HepG2 (cell line): ENCODE measurements around the gene FECH. TPM values are rescaled to one million over a fixed set of nuclear protein-coding genes. Genes with fewer than 3 reads are reported as not detected.

ENCODE experiments used
- ATM ChIP-seq: fragments of 450-650 bp; IDR thresholded peaks from 2 replicates; pipeline ENCODE4 v1.7.1; 2017; ENCODE audit warnings: mild to moderate bottlenecking, borderline replicate concordance
- ETV5 ChIP-seq: IDR thresholded peaks from 2 replicates; pipeline ENCODE4 v1.6.1; 2018; ENCODE audit warnings: missing biosample characterization, missing genetic modification reagents, inconsistent platforms, borderline replicate concordance
- HES4 ChIP-seq: sonication (generic); formaldehyde crosslinking; IDR thresholded peaks from 2 replicates; pipeline ENCODE4 v1.9.0; 2021; ENCODE audit warnings: mild to moderate bottlenecking, missing genetic modification reagents, borderline replicate concordance
- NCOA2 ChIP-seq: sonication (generic); formaldehyde crosslinking; IDR thresholded peaks from 2 replicates; pipeline ENCODE4 v1.8.0; 2022; ENCODE audit warnings: inconsistent platforms
- PHF21A ChIP-seq: sonication (generic); formaldehyde crosslinking; IDR thresholded peaks from 2 replicates; pipeline ENCODE4 v1.5.0; 2020; ENCODE audit warnings: mild to moderate bottlenecking, missing genetic modification reagents
- POGZ ChIP-seq: sonication (generic); formaldehyde crosslinking; IDR thresholded peaks from 2 replicates; pipeline ENCODE4 v1.4.0; 2020; ENCODE audit warnings: mild to moderate bottlenecking, missing genetic modification reagents
- SMAD3 ChIP-seq: sonication (generic); formaldehyde crosslinking; IDR thresholded peaks from 2 replicates; pipeline ENCODE4 v1.4.0; 2020; ENCODE audit warnings: missing genetic modification reagents
- TBL1XR1 ChIP-seq: fragments of 150-350 bp; IDR thresholded peaks from 2 replicates; pipeline ENCODE4 v1.6.1; 2014; ENCODE audit warnings: borderline replicate concordance, low read length; ENCODE audit not compliant: partially characterized antibody
- XBP1 ChIP-seq: sonication (generic); formaldehyde crosslinking; IDR thresholded peaks from 2 replicates; pipeline ENCODE4 v1.5.0; 2020; ENCODE audit warnings: missing genetic modification reagents
- ZFAT ChIP-seq: sonication (generic); formaldehyde crosslinking; conservative IDR thresholded peaks from 2 replicates; pipeline ENCODE4 v1.8.1; 2023; ENCODE audit warnings: missing genetic modification reagents, inconsistent platforms
- ZFP82 ChIP-seq: sonication (generic); formaldehyde crosslinking; IDR thresholded peaks from 2 replicates; pipeline ENCODE4 v1.5.1; 2020; ENCODE audit warnings: mild to moderate bottlenecking, missing genetic modification reagents, borderline replicate concordance
- ZNF496 ChIP-seq: sonication (generic); formaldehyde crosslinking; IDR thresholded peaks from 2 replicates; pipeline ENCODE4 v1.8.1; 2023; ENCODE audit warnings: mild to moderate bottlenecking, moderate library complexity, missing genetic modification reagents; ENCODE audit not compliant: insufficient replicate concordance
- ZNF883 ChIP-seq: sonication (generic); formaldehyde crosslinking; IDR thresholded peaks from 2 replicates; pipeline ENCODE4 v1.5.1; 2020; ENCODE audit warnings: mild to moderate bottlenecking, missing genetic modification reagents; ENCODE audit errors: not compliant biosample characterization
- ZSCAN12 ChIP-seq: sonication (generic); formaldehyde crosslinking; IDR thresholded peaks from 2 replicates; pipeline ENCODE4 v1.9.0; 2021; ENCODE audit warnings: mild to moderate bottlenecking, missing genetic modification reagents
- polyA plus RNA-seq, 8 experiments: library from polyadenylated mRNA; depleted of rRNA in 3 of 8; stranded (reverse) in 7 of 8; unstranded in 1 of 8; fragments of >200 nt; fragmentation: Illumina TruSeq in 4 of 8; extraction: Trizol in 4 of 8; gene quantifications; 2 replicates each; pipeline versions ENCODE4 v1.2.1 to v1.2.3, GENCODE V29; 2011 to 2016; ENCODE audit warnings: low read depth in 4 of 8, missing spikeins in 1 of 8, mixed read lengths in 1 of 8; ENCODE audit not compliant: insufficient read depth in 1 of 8
- total RNA-seq, 5 experiments: library from RNA; depleted of rRNA; stranded (reverse); fragments of >200 nt; fragmentation: Illumina TruSeq; extraction: Trizol; gene quantifications; 2 replicates each; pipeline ENCODE4 v1.2.3, GENCODE V29; 2016; ENCODE audit warnings: low read depth in 1 of 5
- TF ChIP-seq, protein P1 (sequence below): sonication (generic); formaldehyde crosslinking; IDR thresholded peaks from 2 replicates; pipeline ENCODE4 v1.5.0; 2020; ENCODE audit warnings: mild to moderate bottlenecking, missing genetic modification reagents
- TF ChIP-seq, protein P2 (sequence below): IDR thresholded peaks from 2 replicates; pipeline ENCODE4 v1.6.1; 2016; ENCODE audit warnings: mild to moderate bottlenecking
- TF ChIP-seq, protein P3 (sequence below): sonication (generic); formaldehyde crosslinking; conservative IDR thresholded peaks from 2 replicates; pipeline ENCODE4 v1.4.0; 2020; ENCODE audit warnings: missing genetic modification reagents
- TF ChIP-seq, protein P4 (sequence below): sonication (generic); formaldehyde crosslinking; IDR thresholded peaks from 2 replicates; pipeline ENCODE4 v1.4.0; 2020; ENCODE audit warnings: missing genetic modification reagents, borderline replicate concordance
- TF ChIP-seq, protein P5 (sequence below): sonication (generic); formaldehyde crosslinking; conservative IDR thresholded peaks from 2 replicates; pipeline ENCODE4 v1.5.0; 2020; ENCODE audit warnings: missing genetic modification reagents

The FECH gene
- total and polyA plus RNA-seq, 2 of the 13 experiments (the other 11 are each of a cell fraction or from before 2014, with no cell fraction given): 14.7 to 21.9 TPM

DNA sequence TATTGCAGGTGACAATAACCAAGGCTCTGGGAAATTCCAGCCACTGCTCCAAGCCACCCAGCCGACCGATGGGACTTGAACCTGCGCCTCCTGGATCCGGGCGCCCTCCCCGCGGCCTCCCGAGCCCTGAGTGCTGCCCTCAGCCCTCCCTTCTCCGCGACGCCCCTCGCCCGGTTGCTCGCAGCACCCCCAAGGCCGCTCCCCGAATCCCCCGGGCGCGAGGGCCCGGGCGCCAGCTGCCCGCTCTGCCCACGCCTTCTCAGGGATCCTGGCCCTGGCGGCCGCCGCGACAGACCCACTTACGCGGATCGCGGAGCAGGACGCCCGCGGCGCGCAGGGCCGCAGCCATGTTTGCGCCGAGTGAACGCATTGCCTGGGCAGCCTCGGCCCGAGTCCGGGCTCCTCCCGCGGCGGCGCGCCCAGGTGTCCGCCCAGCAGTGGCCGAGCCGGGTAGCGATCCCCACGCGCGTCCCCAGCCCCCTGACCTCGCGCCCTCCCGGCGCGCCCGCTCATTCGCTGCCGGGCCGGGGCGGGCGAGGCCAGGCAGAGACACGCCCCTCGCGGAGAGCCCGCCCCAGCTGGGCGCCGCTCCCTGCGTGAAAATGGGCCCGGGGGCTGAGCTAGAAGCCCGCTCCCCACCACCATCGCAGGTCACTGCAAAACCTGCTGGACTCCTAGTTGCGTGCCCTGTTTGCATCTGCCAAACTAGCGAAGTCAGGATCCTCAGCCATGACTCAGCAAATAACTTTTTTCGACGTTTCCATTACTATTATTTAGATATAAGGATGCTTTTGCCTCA, at the start of gene FECH (continued):
- TF ChIP-seq PHF21A (CRISPR knock-in tag): no peak
- TF ChIP-seq, protein P1, sequence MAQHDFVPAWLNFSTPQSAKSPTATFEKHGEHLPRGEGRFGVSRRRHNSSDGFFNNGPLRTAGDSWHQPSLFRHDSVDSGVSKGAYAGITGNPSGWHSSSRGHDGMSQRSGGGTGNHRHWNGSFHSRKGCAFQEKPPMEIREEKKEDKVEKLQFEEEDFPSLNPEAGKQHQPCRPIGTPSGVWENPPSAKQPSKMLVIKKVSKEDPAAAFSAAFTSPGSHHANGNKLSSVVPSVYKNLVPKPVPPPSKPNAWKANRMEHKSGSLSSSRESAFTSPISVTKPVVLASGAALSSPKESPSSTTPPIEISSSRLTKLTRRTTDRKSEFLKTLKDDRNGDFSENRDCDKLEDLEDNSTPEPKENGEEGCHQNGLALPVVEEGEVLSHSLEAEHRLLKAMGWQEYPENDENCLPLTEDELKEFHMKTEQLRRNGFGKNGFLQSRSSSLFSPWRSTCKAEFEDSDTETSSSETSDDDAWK (CRISPR knock-in tag): no peak
- TF ChIP-seq ETV5: no peak
- no peak; the same call in 1 of the 2 replicates for TF ChIP-seq NCOA2 (CRISPR knock-in tag)
- no peak for TF ChIP-seq ATM
- no peak for TF ChIP-seq POGZ (CRISPR knock-in tag)
- TF ChIP-seq, protein P2, sequence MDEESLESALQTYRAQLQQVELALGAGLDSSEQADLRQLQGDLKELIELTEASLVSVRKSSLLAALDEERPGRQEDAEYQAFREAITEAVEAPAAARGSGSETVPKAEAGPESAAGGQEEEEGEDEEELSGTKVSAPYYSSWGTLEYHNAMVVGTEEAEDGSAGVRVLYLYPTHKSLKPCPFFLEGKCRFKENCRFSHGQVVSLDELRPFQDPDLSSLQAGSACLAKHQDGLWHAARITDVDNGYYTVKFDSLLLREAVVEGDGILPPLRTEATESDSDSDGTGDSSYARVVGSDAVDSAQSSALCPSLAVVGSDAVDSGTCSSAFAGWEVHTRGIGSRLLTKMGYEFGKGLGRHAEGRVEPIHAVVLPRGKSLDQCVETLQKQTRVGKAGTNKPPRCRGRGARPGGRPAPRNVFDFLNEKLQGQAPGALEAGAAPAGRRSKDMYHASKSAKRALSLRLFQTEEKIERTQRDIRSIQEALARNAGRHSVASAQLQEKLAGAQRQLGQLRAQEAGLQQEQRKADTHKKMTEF (CRISPR knock-in tag): peak; percentile 48; the same call in 1 of the 2 replicates
- TF ChIP-seq XBP1: no peak
- no peak for TF ChIP-seq ZNF496 (CRISPR knock-in tag)
- TF ChIP-seq, protein P3, sequence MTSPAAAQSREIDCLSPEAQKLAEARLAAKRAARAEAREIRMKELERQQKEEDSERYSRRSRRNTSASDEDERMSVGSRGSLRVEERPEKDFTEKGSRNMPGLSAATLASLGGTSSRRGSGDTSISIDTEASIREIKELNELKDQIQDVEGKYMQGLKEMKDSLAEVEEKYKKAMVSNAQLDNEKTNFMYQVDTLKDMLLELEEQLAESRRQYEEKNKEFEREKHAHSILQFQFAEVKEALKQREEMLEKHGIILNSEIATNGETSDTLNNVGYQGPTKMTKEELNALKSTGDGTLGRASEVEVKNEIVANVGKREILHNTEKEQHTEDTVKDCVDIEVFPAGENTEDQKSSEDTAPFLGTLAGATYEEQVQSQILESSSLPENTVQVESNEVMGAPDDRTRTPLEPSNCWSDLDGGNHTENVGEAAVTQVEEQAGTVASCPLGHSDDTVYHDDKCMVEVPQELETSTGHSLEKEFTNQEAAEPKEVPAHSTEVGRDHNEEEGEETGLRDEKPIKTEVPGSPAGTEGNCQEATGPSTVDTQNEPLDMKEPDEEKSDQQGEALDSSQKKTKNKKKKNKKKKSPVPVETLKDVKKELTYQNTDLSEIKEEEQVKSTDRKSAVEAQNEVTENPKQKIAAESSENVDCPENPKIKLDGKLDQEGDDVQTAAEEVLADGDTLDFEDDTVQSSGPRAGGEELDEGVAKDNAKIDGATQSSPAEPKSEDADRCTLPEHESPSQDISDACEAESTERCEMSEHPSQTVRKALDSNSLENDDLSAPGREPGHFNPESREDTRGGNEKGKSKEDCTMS (CRISPR knock-in tag): no peak
- TF ChIP-seq, protein P4, sequence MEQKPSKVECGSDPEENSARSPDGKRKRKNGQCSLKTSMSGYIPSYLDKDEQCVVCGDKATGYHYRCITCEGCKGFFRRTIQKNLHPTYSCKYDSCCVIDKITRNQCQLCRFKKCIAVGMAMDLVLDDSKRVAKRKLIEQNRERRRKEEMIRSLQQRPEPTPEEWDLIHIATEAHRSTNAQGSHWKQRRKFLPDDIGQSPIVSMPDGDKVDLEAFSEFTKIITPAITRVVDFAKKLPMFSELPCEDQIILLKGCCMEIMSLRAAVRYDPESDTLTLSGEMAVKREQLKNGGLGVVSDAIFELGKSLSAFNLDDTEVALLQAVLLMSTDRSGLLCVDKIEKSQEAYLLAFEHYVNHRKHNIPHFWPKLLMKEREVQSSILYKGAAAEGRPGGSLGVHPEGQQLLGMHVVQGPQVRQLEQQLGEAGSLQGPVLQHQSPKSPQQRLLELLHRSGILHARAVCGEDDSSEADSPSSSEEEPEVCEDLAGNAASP (CRISPR knock-in tag): no peak
- TF ChIP-seq, protein P5, sequence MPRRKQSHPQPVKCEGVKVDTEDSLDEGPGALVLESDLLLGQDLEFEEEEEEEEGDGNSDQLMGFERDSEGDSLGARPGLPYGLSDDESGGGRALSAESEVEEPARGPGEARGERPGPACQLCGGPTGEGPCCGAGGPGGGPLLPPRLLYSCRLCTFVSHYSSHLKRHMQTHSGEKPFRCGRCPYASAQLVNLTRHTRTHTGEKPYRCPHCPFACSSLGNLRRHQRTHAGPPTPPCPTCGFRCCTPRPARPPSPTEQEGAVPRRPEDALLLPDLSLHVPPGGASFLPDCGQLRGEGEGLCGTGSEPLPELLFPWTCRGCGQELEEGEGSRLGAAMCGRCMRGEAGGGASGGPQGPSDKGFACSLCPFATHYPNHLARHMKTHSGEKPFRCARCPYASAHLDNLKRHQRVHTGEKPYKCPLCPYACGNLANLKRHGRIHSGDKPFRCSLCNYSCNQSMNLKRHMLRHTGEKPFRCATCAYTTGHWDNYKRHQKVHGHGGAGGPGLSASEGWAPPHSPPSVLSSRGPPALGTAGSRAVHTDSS: 0 out of 2 replicates have a peak, but pooled peaks have one; percentile 22
- TF ChIP-seq SMAD3 (CRISPR knock-in tag): no peak
- no peak for TF ChIP-seq ZSCAN12 (CRISPR knock-in tag)
- no peak for TF ChIP-seq TBL1XR1
- peak; percentile 34 for TF ChIP-seq ZNF883 (CRISPR knock-in tag)
- no peak for TF ChIP-seq ZFAT (CRISPR knock-in tag)
- TF ChIP-seq HES4 (CRISPR knock-in tag): peak; percentile 65; the same call in 1 of the 2 replicates
- no peak for TF ChIP-seq ZFP82 (CRISPR knock-in tag)
